Astrocyte of the hippocampus (primary cell): ENCODE measurements around the gene EME2.

Experiments used
- DNase-seq: peaks from one replicate; pipeline ENCODE4 v3.0.0; 2011; ENCODE audit warnings: low read depth, low spot score

The EME2 gene

GRCh38 chr16:1778200-1779179 is 5.9 kb downstream of the EME2 start:
- no peak for DNase-seq

GRCh38 chr16:1779234-1779701 is 6.7 kb downstream of the EME2 start:
- no peak for DNase-seq

GRCh38 chr16:1779741-1780676 is 7.4 kb downstream of the EME2 start:
- DNase-seq, result no peak

DNA sequence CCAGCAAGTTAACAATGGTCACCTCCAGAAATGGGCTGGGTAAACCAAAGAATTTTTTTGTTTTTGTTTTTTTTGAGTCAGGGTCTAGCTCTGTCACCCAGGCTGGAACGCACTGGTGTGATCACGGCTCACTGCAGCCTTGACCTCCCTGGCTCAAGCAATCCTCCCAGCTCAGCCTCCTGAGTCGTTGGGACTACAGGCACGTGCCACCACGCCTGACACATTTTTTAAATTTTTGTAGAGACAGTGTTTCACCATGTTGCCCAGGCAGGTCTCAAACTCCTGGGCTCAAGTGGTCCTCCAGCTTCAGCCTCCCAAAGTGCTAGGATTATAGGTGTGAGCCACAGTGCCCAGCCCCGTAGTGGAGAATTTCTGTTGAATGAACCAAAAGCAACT is 8.1 kb downstream of the EME2 start:
- no peak for DNase-seq

GRCh38 chr16:1781254-1781653 is 8.6 kb downstream of the EME2 start:
- no peak for DNase-seq

- DNase-seq, result peak; percentile 53
These were observed 9.3 kb downstream of the EME2 start for GRCh38 chr16:1781758-1782407.

DNA sequence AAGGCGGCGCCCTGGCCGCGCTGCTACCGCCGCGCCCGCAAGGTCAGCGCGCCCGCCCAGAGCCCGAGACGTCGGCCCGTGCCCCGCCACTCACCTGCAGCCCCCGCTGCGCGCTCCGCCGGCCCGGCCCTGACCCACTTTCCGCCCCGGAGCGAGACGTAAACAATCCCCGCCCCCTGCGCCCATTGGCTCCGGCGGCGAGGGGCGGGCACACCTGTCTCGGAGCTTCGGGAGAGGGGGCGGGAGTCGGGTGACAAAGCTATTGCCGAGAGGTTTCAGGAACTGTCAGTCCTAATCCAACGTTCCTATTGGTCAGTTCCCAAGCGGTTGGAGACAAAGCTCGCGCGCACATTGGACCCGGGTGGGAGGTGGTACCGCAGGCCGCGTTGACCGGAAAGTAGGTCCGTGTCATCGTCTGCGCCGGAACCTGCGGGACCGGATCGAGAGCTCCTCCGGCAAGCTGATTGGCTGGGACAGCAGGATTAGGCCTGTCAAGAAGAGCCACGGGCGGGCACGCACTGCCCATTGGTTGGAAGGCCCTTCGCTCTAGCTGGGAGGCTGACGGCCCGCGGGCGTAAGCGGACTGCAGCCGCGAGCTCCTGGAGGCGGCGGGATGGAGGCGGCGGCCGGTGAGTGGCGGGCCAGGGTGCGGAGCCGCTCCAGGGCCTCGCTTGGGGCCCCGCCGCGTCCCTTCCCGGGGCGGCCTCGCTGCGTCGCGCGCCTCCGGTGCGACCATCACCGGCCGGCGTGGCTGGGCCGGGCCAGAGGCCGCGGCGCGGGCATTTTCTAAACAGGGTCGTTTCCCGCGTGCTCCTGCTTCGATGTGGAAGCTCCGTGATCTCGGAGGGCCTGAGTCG is 10.0 kb downstream of the EME2 start, which contains the start of the genes NUBP2 and SPSB3:
NUBP2 (plus strand) TSS at position 553 of the 857 bp plus-strand sequence; CDS start at position 614, 61 bp downstream.
SPSB3 (minus strand) TSS at position 164 of the 857 bp plus-strand sequence. CDS start 1,088 bp downstream, outside the sequence.
- DNase-seq, result peak; percentile 100

DNA sequence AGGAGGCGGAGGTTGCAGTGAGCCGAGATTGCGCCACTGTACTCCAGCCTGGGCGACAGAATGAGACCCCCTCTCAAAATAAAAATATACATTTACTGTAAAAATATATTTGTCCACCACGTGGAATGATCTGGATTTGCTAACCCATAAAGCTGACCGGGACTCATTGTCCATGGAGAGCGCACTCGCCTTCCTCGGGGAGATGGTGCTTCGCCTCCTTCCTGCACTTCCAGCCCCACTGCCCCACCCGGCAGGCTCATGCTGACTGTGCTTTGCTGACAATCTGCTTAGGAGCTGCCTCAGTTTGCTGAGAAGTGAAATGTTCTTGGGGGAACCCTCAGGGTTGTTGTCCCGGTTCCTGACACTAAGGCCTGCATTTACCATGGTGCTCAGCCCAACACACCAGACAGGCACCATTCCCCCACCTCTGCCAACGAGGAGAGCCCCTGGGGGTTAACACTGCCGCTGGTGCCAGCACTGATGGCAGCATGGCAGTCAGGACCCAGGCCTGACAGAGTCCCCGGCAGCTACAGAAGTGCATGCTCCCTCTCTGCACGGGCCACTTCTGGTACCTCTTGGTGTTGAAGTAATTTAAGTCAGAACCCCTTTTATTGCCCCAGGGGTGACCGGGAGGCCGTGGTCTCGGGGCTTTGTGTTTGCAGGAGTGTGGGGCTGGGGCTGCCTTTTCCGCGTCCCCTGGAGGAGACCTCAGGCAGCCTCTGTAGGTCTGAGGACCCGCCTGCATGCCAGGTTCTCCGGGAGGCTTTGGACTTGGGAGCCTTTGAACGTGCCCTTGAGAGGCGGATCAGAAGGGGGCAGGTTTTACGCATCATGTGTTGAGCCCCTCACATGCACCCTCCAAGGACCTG is 12.6 kb downstream of the EME2 start:
- no peak for DNase-seq

DNA sequence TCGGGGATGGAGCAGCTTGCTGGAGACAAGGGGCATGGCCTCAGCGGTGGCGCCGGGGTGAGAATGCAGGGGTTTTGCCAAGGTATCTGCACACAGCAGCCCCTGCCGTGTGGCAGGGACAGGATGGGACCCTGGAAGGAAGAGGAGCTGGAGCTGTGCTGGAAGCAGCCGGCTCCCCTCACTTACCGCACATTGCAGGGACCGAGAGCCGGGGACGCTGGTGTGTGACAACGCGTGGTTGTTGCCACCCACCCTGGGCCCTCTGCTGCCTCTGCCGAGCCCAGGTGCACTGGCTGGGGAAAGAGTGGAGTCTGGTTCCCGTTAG is 13.2 kb downstream of the EME2 start:
- DNase-seq, result no peak

GRCh38 chr16:1786242-1787055 is 13.8 kb downstream of the EME2 start:
- DNase-seq, result no peak

DNA sequence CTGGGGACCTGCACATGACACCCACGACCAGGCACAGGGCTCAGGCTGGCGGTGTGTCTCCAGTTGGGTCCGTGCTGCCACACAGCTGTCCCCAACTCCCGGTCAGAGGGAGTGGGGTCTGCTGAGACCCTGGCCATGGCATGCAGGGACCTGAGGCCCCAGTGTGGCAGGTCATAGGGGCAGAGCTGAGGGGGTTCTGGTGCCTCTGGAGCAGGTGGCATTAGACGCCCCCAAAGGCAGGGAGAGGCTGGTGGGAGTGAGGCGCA is 14.4 kb downstream of the EME2 start:
- DNase-seq, result no peak

DNA sequence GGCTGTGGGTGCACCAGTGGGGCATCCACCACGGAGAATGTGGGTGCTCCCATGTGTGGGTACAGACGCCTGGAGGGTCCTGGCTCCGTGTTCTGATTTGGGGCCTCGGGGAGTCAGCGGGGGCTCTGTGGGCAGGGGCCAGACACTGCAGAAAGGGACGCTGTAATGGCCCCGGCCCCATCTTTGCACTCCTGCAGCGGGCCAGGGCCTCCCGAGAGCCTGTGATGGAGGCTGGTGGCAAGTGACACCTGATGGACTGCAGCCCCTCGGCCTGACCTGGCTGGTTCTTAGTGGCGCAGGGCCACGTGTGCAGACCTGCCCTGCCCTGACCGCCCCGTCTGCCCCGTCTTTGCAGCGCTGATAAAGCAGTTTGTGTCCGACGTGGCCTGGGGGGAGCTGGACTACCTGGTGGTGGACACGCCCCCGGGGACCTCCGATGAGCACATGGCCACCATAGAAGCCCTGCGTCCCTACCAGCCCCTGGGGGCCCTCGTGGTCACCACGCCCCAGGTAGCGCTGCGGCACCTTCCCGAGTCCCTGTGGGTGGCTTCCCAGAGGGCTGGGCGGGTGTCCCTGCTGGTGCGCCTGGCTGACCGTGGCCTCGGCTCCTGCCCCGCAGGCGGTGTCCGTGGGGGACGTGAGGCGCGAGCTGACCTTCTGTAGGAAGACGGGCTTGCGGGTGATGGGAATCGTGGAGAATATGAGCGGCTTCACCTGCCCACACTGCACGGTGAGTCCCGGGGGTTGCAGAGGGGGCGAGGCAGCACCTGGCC is 14.9 kb downstream of the EME2 start:
- DNase-seq, result no peak

DNA sequence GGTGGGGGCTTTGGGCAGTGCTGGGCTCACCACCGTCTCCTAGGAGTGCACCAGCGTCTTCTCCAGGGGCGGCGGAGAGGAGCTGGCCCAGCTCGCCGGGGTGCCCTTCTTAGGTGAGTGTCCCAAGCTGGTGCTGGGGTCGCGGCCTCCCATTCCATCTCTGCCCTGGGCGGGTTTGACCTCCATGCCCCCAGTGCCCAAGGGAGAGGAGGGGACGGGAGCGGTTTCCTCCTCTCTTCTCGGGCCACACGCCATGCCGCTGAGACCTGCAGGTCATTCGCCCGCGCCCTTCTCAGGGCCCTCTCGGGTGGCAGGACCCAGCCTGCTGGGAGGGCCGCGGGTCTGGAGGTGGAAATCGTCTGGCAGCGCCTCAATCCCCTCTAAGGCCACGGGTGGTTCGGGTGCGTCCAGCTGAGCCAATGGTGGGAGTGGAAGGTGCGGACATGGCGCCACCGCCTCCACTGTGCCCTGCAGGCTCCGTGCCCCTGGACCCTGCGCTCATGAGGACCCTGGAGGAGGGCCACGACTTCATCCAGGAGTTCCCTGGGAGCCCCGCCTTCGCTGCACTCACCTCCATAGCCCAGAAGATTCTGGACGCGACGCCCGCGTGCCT is 15.6 kb downstream of the EME2 start:
- DNase-seq, result no peak

- DNase-seq, result no peak
These were observed 16.1 kb downstream of the EME2 start for GRCh38 chr16:1788708-1789100.

DNA sequence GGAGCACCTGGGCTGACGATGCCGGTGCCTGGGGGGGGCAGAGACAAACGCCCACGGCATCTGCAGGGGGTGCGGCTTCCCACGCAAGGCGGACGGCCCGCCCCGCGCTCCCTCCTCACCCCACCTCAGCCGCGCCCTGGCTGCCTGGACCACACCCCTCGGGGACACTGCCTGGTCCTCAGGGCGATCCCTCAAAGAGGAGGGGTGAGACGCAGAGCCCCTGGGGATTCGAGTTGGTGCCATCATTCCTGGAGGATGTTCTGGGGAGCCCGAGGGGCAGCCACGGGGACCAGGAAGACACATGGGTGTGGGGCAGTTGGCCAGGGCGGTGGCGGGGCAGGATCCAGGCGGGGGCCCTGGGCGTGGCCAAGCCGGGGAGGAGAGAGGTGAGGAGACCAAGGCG is 17.0 kb downstream of the EME2 start:
- no peak for DNase-seq

- no peak for DNase-seq
These were observed 17.6 kb downstream of the EME2 start for GRCh38 chr16:1790261-1790610.

DNA sequence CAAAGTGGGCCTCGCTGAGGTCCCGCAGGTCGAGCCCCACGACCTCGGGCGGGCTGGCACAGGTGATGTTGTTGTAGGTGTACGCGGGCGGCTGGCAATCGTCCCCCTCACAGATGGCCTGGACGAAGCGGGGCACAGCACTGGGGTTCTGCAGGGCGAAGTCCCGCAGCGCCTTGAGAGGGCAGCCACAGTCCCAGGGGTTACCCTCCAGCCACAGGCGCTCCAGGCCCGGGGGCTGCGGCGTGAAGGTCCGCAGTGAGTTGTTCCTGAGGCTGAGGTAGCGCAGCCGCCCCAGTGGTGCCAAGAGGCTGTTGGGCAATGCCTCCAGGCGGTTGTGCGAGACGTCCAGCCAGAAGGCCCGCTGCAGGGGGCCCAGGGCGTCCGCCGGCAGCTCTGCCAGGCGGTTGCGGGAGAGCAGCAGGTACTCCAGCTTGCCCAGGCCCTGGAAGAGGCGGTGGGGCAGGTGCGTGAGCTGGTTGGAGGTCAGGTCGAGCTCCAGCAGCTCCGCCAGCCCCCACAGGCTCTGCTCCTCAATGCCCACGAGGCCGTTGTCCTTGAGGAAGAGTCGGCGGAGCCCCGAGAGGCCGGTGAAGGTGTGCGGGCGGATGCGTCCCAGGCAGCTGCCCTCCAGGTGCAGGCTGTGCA is 18.1 kb downstream of the EME2 start:
- DNase-seq, result no peak
